Measurements from ENCODE around the gene ITGB6.
"Not testable (repeated sequence)": the region's sequence is repeated elsewhere in the genome, so short reads cannot be mapped to it uniquely, and the experiment has no call there.

Gene ITGB6

GRCh38 chr2:160181146-160181836 is 18.8 kb downstream of the ITGB6 start:
- DNase-seq (ENCODE audit: low read depth in 2 of 2) = not testable (repeated sequence)

- DNase-seq (ENCODE audit: low read depth in 2 of 2) = not testable (repeated sequence)
Observed at GRCh38 chr2:160180690-160181089, 19.4 kb downstream of the ITGB6 start.

GRCh38 chr2:160180172-160180571 is 19.9 kb downstream of the ITGB6 start:
- DNase-seq (ENCODE audit: low read depth in 2 of 2) = no peak

DNA sequence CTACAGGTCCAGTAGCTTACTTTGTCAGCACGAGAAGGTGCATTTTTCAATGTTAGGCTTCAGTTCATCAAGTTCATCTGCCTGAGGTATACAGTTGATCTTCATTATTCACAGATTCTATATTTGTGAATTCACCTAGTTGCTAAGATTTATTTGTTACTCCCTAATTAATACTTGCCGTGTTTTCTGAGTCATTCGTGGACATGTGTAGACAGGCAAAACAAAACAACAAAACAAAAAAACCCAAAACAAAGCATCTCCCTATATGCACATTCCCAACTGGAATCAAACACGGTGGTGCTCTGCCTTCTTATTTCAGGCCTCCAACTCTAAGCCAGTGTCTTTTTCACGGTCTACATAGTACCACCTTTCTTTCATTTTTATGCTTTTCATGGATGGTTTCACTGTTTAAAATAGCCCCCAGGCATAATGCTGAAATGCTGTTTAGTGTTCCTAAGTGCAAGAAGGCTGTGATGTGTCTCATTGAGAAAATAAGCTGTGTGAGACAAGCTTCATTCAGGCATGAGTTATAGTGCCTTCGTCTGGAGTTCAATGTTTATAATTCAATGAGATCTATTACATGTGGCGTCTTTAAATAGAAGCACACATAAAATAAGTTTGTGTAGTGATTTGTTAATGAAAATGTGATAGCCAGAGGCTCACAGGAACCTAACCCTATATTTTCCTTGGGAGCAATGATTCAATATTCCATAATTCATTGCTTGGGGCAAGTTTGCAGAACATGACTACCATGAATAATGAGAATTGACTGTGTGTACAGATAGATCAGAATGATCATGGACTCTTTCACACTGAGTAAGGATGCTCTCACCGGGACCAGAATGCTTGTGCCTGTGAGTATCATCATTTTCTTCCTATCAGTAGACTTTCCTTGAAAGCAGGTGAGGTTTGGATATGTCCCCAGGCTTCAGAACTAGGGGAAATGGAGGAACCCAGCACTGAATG is 24.6 kb downstream of the ITGB6 start:
- no peak for DNase-seq (ENCODE audit: low read depth in 2 of 2)

GRCh38 chr2:160174322-160174721 is 25.8 kb downstream of the ITGB6 start:
- DNase-seq (ENCODE audit: low read depth in 2 of 2) = no peak

- no peak for DNase-seq (ENCODE audit: low read depth in 2 of 2)
Observed at GRCh38 chr2:160169988-160170387, 30.1 kb downstream of the ITGB6 start.

- DNase-seq (ENCODE audit: low read depth in 2 of 2) = no peak
Observed at GRCh38 chr2:160169471-160169870, 30.6 kb downstream of the ITGB6 start.

DNA sequence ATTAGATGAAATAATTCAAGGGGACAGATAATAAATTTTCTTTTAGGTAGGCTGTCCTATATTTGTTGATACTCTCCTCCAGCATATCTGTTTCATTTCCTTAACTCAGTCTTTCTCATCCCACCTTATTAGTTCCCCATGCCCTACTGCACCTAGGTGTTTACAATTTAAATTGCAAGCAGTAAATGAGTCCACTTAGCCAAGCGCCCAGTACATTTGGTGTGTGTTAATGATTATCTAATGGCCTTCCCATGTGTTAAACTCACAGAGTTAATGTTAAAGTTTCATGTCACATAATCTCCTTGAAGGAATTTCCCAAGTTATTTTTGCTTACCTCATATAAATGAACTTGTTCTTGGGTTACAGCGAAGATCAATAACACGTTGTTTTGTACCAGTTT is 31.2 kb downstream of the ITGB6 start:
- DNase-seq (ENCODE audit: low read depth in 2 of 2) = no peak

GRCh38 chr2:160167089-160167740 is 32.9 kb downstream of the ITGB6 start:
- DNase-seq (ENCODE audit: low read depth in 2 of 2) = no peak

DNA sequence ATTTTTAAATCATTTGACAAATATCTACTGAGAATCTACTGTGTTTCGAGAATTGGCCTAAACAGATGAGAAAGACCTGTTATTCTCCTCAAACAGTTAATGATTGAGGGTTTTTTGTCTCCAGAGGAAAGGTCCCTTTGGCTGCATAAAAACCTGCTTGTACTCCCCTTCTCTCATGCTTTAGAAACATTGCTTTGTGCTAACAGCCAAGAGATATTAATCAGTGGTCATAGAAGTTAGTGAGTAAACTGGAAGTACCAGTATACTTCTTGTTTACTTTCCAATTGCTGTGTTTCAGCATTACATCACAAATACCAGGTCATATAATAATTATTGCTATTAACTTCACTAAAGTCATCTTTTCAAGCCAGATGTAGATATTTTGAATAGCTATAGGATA is 34.1 kb downstream of the ITGB6 start:
- DNase-seq (ENCODE audit: low read depth in 2 of 2) = no peak

DNA sequence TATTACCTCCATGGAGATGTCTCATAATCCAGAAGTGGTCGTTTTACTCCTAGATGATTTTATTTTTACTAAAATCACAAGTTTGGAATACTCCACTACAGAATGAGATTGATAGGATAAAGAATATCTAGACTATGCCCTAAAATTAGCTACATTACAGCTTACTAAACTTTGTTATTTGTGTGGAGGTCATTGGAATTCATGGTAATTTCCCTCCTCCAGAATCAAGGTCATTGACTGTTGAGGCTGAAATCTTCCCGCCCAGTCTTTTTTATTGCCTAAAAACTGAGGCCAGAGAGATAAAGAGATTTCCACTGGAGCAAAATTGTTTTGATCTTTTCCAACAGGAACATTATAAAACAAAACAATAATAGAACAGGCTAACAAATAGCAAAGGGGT is 35.0 kb downstream of the ITGB6 start:
- DNase-seq (ENCODE audit: low read depth in 2 of 2) = no peak

GRCh38 chr2:160157861-160158829 is 41.9 kb downstream of the ITGB6 start:
- DNase-seq (ENCODE audit: low read depth in 2 of 2) = no peak

DNA sequence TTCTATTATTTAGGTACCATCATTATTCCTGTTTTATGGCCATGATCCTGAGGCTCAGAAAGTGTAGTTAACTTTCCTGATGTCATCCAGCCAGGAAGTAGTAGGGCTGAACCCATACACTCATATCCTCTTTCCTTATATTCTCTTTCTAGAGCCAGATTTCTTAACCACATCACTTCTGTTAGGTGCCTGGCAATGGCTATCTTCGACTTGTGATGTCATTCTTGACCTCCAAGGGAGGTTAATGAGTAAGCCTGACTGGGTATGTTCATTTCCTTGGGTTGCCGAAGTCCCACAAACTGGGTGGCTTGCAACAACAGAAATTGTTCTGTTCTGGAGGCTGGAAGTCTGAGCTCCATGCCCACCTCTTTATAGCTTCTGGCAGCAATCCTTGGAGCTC is 43.4 kb downstream of the ITGB6 start:
- no peak for DNase-seq (ENCODE audit: low read depth in 2 of 2)

DNA sequence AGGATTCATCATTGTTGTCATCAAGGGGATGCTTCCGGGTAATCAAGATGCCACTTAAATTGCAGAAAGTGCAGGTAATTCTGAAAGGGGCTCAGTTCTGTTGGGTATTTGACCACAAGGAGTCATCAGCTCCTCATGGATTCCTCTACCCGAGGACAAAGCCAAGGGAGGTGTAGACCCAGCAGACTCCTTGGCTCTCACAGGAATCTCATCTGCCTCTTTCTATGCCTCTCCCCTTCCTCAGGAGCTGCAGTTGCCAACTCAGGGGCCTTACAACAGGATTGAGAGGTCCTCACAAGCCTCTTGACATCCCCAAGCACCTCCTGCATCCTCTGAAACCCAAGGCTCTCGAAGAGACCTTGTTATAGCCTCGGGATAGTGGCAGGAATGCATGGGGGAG is 44.0 kb downstream of the ITGB6 start:
- DNase-seq (ENCODE audit: low read depth in 2 of 2) = no peak

DNA sequence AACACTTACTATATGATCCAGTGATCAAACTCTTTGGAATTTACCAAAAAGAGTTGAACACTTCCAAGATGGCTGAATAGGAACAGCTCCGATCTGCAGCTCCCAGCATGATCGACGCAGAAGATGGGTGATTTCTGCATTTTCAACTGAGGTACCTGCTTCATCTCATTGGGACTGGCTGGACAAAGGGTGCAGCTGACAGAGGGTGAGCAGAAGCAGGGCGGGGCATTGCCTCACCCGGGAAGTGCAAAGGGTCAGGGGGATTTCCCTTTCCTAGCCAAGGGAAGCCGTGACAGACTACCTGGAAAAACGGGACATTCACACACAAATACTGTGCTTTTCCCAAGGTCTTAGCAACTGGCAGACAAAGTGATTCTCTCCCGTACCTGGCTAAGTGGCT is 51.7 kb downstream of the ITGB6 start:
- DNase-seq (ENCODE audit: low read depth in 2 of 2) = not testable (repeated sequence)

DNA sequence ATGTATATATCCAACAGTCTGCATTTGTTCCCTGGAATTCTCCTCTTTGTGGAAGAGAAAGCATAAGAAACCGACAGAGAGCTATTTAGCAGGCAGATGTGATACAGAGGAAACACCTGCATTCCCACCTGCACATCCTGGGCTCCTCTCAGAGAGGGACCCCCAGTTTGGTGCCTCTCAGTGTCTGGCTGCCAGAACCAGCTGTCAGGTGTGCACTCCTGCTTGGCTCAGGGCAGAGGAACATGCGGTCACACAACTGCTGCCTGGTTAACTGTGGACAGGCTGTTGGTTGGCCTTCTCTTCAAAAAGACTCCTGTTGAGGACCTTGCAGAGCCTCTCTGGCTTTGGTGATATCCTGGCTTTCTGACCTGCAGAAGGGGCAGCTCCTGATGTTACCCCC is 54.6 kb downstream of the ITGB6 start:
- no peak for DNase-seq (ENCODE audit: low read depth in 2 of 2)

- DNase-seq (ENCODE audit: low read depth in 2 of 2) = no peak
Observed at GRCh38 chr2:160144280-160144990, 55.6 kb downstream of the ITGB6 start.

GRCh38 chr2:160142472-160142871 is 57.6 kb downstream of the ITGB6 start:
- no peak for DNase-seq (ENCODE audit: low read depth in 2 of 2)

DNA sequence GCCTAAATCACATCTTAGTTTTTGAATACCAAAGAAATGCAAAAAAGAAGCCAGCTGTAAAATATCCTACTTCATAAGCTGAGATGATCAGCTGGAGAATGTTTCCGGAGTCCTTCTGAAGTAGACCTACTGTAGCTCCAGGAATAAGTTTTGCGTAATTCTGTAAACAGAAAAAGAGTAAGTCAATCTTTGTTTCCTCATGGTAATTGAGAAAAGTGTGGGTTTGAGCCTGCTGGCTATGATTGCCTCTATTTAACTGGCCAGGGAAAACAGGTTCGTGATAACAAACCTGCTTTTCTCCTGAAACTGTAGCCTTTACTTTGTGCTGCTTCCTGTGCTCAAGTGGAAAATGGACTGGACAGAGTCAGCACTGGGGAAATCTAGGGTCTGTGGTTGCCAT is 58.2 kb downstream of the ITGB6 start:
- DNase-seq (ENCODE audit: low read depth in 2 of 2) = no peak

GRCh38 chr2:160141419-160141818 is 58.7 kb downstream of the ITGB6 start:
- no peak for DNase-seq (ENCODE audit: low read depth in 2 of 2)

DNA sequence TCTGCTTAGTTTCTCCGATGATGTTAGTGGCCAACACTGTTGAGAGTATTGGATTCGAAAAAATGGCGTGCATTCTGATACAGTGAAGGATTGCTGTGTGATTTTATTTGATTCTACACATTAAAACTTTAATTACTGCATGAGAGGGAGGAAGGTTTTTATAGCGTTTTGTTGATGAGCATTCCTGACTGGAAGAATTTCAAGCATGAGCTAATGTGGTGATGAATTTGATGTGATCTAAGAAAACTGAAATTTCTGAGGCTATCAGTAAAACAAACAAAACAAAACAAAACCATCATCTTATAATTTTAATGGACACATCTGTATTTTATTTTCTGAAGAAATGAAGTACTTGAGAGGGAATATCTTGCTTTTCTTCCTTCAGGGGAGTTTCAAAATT is 59.6 kb downstream of the ITGB6 start:
- DNase-seq (ENCODE audit: low read depth in 2 of 2) = no peak

All from stimulated activated CD4-positive, alpha-beta T cell treated with anti-CD3 and anti-CD28 coated beads, Interleukin-1b, Interleukin-23, amount 100 ng/mL, for 4 hours (primary cell).